ENCODE data around the gene GPC3. TPM values are rescaled to one million over a fixed set of nuclear protein-coding genes. Genes with fewer than 3 reads are reported as not detected.

The GPC3 gene
- total and polyA plus RNA-seq, 2 donors (not counting 3 experiments of a cell fraction or from before 2014, with no cell fraction given): not detected

GRCh38 chrX:133702230-133702629 is 283.2 kb downstream of the GPC3 start:
- H3K9ac ChIP-seq (replicated peaks; ENCODE audit: extremely low read depth, insufficient read depth, low read length): no peak overlapping the region
- no peak overlapping the region for H3K4me3 ChIP-seq (replicated peaks in 1 of 3; ENCODE audit: insufficient read depth in 1 of 3, low read depth in 1 of 3, low read length in 3 of 3)
- no peaks in the 10 kb centered on the region for H3K27me3 ChIP-seq (ENCODE audit: control insufficient read depth in 2 of 2, insufficient read depth in 2 of 2, low read length in 2 of 2)
- no peak for TF ChIP-seq CTCF (IDR thresholded peaks at IDR 0.05; ENCODE audit: extremely low read depth in 1 of 2, insufficient read depth in 1 of 2, low read depth in 1 of 2, low read length in 2 of 2)
- no peak for TF ChIP-seq EZH2 (IDR thresholded peaks at IDR 0.05; ENCODE audit: borderline replicate concordance, low read depth, low read length, severe bottlenecking)
- no peak for TF ChIP-seq POLR2A (IDR thresholded peaks at IDR 0.05; ENCODE audit: low read depth, low read length)
- no peak for TF ChIP-seq MAX (IDR thresholded peaks at IDR 0.05; ENCODE audit: insufficient read depth, insufficient read length)
- no peak for TF ChIP-seq GATA2 (IDR thresholded peaks at IDR 0.05; ENCODE audit: insufficient read depth, insufficient read length, low read depth, low read length)
- no peak for TF ChIP-seq JUN (IDR thresholded peaks at IDR 0.05; ENCODE audit: borderline replicate concordance, insufficient read depth, insufficient read length, low read depth)
- TF ChIP-seq POLR2AphosphoS5 (IDR thresholded peaks at IDR 0.05; ENCODE audit: insufficient read depth, low read depth, low read length): no peak
- TF ChIP-seq MYC (IDR thresholded peaks at IDR 0.05; ENCODE audit: low read depth, low read length): no peak
- no peak for TF ChIP-seq FOS (IDR thresholded peaks at IDR 0.05; ENCODE audit: borderline replicate concordance, insufficient read depth, low read length)
- dilution Hi-C loops (cut with MboI; ENCODE audit: extremely low pct_ligation_motif_present, low sequenced_read_pairs) (no loop called here), intact Hi-C loops (cut with micrococcal nuclease) (no loop called here)
- H3K27ac ChIP-seq (ENCODE audit: insufficient read depth, low read depth, low read length): no peak overlapping the region
- no peaks in the 10 kb centered on the region for H3K9me1 ChIP-seq (replicated peaks; ENCODE audit: control insufficient read depth, extremely low read depth, insufficient read depth, low read length)
- CTCF ChIA-PET: no interaction called here
- no peaks in the 10 kb centered on the region for H3K9me3 ChIP-seq (replicated peaks; ENCODE audit: control insufficient read depth, insufficient read depth, low read length)
- no peaks in the 10 kb centered on the region for H3K36me3 ChIP-seq (ENCODE audit: control insufficient read depth in 2 of 2, extremely low read depth in 1 of 2, insufficient read depth in 2 of 2, low read length in 2 of 2)
- H4K20me1 ChIP-seq (replicated peaks; ENCODE audit: control insufficient read depth, extremely low read depth, insufficient read depth, low read length): no peaks in the 10 kb centered on the region
- no TSS peak for BruUV-seq (replicated peaks)
- H2AFZ ChIP-seq (ENCODE audit: low read depth, low read length): no peak overlapping the region
- H3K79me2 ChIP-seq (ENCODE audit: control insufficient read depth, insufficient read depth, low read length): no peaks in the 10 kb centered on the region
- H3K4me2 ChIP-seq (ENCODE audit: insufficient read depth, low read length): no peak overlapping the region
- DNase-seq (ENCODE audit: low read depth, low spot score): no peak
- no peaks in the 10 kb centered on the region for H3K4me1 ChIP-seq (ENCODE audit: control insufficient read depth, extremely low read depth, insufficient read depth, low read length)
- FAIRE-seq: no peak
- POLR2A ChIA-PET: no interaction called here
